ENCODE measurements around the gene CTXN1.
"Not testable (repeated sequence)": the region's sequence is repeated elsewhere in the genome, so short reads cannot be mapped to it uniquely, and the experiment has no call there.

Gene CTXN1

GRCh38 chr19:7924651-7925170, 1.2 kb downstream of the CTXN1 start:
- no peak for DNase-seq

GRCh38 chr19:7924241-7924640, 1.7 kb downstream of the CTXN1 start:
- no peak for DNase-seq

DNA sequence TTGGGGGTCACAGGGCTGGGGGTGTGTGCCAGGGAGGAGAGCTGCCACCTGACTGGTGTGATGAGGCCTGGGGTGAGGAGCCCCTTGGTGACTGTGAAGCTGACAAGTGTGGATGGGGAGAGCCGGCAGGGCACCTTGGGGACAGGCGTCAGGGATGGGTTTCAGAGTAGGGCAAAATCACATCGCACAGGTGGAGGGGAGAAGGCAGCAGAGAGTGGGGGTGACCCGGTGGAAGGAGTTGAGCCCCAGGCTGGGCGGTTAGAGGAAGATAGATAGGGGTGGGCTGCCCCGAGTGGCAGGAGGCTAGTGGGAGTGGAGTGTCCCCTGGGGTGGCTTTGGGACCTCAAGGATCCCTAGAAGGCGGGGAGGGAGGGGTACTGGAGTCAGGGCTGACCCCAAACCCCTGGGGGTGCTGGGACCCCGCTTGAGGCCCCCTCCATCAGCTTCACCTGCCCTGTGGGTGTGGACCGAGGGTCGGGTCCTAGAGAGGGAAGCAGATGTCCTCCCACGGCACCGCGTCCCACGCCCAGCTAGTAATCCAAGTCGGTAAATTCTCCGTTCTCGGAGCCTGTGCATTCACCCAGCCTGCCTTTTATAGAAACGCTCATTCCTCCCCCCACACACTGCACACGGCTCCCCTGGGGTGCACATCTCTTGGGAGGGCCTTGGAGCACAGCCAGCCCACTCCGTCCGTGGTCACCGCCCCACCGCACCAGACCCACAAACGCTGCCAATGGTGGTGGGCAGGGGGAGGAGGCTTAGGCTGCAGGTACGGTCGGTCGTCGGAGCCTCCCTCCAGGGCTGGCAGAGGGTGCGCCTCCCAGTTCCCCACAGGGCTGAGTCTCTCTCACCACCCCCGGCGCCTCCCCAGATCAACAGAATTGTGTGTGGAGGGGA, 2.4 kb downstream of the CTXN1 start:
- DNase-seq, result no peak

- DNase-seq, result no peak
Measured at GRCh38 chr19:7922836-7923195, 3.1 kb downstream of the CTXN1 start.

- DNase-seq, result no peak
Measured at GRCh38 chr19:7921967-7922835, 3.7 kb downstream of the CTXN1 start.

DNA sequence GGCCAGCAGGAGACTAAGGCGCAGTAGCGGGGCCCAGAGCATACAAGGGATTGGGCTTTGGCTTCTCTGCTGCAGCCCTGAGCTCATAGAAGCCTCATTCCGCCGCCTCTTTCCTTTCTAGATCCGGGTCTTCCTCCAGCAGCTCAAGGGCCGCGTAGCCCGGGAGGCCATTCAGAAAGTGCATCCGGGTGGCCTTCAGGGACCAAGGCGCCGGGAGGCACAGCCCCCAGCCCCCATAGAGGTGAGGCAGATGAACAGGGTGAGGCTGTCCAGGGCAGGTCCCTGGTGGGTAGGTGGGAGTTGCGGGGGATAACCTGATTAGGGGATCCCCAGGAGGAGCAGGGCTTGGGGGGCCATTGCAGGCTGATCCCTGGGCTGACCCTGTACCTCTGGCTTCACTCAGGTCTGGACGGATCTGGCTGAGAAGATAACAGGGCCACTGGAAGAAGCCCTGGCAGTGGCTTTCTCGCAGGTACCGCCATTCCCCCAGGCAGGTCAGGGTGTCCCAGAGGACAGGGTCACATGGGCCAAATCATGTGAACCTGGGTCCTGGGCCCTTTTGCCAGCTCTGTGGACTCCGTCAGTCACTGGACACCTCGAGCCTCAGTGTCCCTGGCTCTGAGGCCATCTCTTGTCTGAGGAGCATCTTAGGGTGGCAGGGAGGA, 4.5 kb downstream of the CTXN1 start:
- no peak for DNase-seq

DNA sequence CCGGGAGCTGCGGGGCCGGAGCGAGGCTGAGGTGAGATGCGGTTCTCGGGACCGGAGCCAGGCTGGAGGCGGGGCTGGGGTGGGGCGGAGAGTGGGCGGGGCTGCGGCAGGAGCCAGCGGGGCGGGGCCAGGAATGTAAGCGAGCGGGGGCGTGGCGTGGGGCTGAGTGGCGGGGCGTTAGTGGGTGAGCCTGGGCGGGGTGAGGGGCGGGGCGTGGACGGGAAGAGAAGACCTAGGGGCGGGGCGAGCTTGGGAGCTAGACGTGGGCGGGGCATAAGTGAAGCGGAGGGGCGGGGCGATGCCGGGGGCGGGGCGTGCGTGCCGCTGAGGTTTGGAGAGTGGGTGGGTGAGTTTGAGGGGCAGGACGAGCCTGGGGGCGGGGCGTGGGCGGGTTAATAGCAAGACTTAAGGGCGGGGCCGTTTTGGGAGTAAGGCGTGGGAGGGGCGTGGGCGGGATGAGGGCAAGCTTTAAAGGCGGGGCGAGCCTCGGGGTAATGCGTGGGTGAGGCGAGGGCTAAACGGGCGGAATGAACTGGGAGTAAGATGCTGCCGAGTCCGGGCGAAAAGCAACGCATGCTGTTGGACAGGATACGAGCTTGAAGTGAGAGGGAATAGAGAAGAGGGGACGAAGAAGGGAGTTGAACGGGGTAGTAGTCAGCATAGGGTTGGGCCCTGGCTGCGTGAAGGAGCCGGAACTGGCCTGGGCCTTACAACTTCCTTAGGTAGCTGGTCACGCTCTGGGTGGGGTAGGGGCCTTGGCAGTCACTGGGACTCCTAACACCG, 5.2 kb downstream of the CTXN1 start:
- DNase-seq, result peak; percentile 90

DNA sequence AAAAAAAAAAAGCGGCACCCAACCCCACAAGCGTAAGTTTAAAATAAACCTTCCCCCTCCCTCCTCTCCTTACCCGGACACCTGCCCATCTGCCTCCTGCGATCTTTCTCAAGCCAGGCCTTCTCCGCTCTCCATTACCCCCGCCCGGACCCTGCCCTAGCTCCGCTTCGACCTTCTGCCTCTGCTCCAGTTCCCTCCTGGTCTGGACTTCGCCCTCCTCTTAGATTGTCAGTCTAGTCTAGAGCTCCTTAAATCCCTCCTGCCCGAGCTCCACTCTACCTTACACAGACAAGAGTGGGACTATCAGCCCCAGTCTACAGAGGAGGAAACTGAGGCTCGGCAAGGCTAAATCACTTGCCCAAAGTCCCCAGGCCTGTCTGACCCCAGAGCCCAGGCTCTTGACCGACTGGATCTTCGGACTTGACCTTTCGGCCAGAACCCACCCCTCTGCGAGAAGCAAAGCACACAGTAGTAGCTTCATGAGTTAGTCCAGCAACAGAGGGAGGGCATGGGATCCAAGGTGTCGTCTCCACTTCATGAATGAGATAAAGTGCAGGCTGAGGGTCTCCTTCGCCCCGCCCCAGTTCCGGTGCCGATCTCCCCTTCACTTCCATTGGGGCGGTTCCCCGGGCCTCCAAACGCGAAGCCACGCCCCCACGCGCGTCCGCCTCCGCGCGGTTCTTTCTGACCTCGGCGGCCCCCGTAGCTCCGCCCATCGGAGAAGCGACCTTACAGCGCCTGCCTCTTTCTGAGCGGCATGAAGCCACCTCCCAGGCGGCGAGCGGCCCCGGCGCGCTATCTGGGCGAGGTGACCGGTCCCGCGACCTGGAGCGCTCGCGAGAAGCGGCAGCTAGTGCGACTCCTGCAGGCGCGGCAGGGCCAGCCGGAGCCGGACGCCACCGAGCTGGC, 6.1 kb downstream of the CTXN1 start, which contains the start of gene SNAPC2:
TSS of gene SNAPC2 (plus strand) at position 729 of the 909 bp plus-strand sequence. CDS start at position 758, 29 bp downstream.
- peak; percentile 90 for DNase-seq

GRCh38 chr19:7918615-7919421, 7.1 kb downstream of the CTXN1 start:
- no peak for DNase-seq

DNA sequence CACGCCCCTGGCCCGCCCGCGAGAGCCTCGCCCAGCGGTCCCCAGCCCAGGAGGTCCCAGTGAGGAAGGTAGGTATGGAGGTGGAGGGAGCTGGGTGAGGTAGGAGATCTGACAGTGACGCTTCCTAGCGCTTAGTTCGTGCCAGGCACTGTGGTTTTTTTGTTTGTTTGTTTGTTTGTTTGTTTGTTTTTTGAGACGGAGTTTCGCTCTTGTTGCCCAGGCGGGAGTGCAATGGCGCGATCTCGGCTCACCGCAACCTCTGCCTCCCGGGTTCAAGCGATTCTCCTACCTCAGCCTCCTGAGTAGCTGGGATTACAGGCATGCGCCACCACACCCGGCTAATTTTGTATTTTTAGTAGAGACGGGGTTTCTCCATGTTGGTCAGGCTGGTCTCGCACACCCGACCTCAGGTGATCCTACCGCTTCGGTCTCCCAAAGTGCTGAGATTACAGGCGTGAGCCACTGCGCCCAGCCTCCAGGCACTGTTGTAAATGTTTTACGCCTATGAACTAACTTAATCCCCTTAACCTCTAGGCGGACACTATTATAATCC, 7.8 kb downstream of the CTXN1 start:
- not testable (repeated sequence) for DNase-seq

- peak; percentile 22 for DNase-seq
Measured at GRCh38 chr19:7917267-7918061, 8.5 kb downstream of the CTXN1 start.

GRCh38 chr19:7916955-7917266, 9.0 kb downstream of the CTXN1 start:
- no peak for DNase-seq

- peak; percentile 2 for DNase-seq
Measured at GRCh38 chr19:7916103-7916954, 9.6 kb downstream of the CTXN1 start.

GRCh38 chr19:7915250-7916102, 10.5 kb downstream of the CTXN1 start:
- peak; percentile 3 for DNase-seq

- DNase-seq, result no peak
Measured at GRCh38 chr19:7914598-7915045, 11.3 kb downstream of the CTXN1 start, which contains the start of gene TGFBR3L. TGFBR3L (plus strand) TSS chr19:7914830.

GRCh38 chr19:7914099-7914498, 11.8 kb downstream of the CTXN1 start:
- DNase-seq, result no peak

DNA sequence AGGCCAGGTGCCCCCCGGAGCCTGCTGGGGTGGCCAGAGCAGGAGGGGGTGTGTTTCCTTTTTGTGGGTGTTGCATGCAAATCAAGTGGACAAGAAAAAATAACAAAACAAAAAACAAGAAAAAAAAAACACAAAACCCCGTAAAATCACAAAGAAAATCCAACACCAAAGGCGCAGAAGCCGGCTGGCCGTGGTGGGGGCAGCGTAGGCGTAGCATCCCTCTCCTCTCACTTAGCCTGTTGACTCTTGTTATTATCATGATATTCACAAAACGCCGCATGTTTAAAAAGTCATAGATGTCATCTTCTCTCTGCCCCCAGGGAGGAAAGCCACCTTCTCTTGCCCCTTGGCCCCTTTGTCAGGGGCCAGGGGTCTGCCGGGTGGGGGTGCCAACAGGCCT, 12.3 kb downstream of the CTXN1 start:
- no peak for DNase-seq
